NCI-H82 (cell line): ENCODE measurements around the gene SSPN.

Experiments
- DNase-seq: peaks from one replicate; lab custom pipeline; 2025; lab: John Stamatoyannopoulos, UW

The SSPN gene

GRCh38 chr12:26187014-26187798 lies 8.2 kb upstream of the SSPN start:
- no peak for DNase-seq

DNA sequence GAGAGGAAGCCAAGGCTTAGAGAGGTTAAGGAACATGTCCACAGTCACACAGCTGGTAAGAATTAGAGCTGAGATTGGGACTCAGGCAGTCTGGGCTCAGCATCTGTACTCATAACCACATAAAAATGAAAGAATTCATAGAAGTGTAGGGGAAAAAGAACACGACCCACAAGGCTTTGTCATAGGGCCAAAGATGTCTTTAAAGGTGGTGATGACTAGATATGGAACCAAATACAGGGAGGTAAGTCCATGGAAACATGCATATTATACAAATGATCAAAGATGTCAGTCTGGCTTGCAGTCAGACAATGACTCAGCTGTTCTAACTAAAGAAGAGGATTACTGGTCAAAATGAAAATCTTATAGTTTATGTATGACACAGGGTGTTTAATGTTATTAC lies 7.2 kb upstream of the SSPN start:
- DNase-seq: no peak

DNA sequence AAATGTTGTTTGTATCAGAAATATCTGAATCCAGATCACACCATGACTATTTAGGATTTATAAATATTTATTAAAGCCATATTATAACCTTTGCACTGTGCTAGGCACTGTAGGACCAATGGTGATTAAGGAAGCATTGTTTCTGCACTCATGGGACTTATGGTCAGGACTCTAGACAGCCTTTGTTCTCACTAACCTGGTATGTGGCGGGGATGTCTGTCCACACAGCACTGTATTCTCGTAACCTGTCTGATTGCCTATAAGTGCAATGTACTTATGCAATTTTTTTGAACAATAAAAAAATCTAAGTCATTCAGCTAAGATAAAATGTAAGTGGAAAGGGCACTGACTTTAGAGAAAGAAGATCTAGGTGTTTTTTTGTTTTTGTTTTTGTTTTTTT lies 6.7 kb upstream of the SSPN start:
- no peak for DNase-seq

DNA sequence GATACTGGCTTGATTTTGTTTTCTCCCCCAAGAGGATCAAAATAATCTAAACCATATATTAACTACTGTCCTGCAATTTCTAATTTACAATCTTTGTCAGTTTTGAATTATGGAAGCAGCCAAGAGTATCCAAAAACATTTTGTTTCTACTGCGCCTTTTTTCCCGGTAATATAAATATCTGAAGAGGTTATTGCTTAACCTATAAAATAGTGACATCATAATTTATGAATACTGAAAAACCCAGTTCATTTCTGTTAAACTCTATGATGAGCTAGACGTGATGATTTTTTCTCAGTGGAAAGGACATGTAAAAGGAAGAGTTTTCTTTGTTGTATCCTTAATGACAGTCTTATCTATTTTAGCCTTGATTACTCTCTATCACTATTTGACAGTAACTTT lies 3.2 kb upstream of the SSPN start:
- no peak for DNase-seq

- no peak for DNase-seq
Measured at GRCh38 chr12:26193539-26193938, 1.8 kb upstream of the SSPN start.

DNA sequence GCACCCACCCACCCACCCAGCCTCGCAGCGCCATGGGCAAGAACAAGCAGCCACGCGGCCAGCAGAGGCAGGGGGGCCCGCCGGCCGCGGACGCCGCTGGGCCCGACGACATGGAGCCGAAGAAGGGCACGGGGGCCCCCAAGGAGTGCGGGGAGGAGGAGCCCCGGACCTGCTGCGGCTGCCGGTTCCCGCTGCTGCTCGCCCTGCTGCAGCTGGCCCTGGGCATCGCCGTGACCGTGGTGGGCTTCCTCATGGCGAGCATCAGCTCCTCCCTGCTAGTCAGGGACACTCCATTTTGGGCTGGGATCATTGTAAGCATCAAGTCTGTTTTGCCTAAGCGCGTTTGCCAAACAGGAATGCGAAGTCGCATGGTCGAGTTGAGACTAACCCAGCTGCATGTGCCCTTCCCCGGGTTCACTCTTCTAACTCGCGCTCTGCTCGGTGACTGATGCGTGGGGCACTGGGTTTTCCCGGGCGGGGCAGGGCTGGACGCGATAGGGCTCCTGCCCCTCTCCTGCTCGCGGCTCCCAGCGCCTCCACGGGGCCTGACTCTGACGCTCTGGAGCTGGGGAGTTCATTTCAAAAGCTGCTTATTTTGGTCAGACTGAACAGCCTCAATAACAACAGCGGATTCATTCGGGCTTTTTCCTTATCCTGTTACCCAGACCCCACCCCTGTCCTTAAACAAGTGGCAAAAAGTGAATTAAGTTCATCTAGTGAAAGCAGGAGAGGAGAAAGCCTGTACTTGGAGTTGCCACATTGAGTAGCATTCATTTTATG lies 458 bp downstream of the SSPN start:
- DNase-seq: peak; percentile 51

GRCh38 chr12:26196421-26196716 lies 996 bp downstream of the SSPN start:
- DNase-seq: peak; percentile 40

DNA sequence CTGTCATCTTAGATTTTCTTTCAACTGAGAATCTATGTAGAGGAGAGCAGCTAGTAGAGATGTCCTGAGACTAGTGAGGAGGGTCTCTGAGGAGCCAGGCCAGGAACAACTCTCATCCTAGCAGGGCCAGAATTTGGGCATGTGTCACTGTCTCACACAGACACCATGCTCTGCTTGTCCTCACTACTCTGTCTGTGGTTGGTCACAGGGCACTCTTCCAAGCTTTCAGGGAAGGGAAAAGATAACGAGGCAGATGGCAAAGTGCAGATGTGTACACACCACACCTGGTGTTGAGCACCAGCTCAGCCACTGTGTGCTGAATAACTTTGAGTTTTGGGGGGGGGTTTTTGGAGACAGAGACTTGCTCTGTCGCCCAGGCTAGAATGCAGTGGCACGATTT lies 2.5 kb downstream of the SSPN start:
- DNase-seq: peak; percentile 13

GRCh38 chr12:26198742-26199141 lies 3.4 kb downstream of the SSPN start:
- no peak for DNase-seq

GRCh38 chr12:26203167-26203780 lies 7.9 kb downstream of the SSPN start:
- no peak for DNase-seq

DNA sequence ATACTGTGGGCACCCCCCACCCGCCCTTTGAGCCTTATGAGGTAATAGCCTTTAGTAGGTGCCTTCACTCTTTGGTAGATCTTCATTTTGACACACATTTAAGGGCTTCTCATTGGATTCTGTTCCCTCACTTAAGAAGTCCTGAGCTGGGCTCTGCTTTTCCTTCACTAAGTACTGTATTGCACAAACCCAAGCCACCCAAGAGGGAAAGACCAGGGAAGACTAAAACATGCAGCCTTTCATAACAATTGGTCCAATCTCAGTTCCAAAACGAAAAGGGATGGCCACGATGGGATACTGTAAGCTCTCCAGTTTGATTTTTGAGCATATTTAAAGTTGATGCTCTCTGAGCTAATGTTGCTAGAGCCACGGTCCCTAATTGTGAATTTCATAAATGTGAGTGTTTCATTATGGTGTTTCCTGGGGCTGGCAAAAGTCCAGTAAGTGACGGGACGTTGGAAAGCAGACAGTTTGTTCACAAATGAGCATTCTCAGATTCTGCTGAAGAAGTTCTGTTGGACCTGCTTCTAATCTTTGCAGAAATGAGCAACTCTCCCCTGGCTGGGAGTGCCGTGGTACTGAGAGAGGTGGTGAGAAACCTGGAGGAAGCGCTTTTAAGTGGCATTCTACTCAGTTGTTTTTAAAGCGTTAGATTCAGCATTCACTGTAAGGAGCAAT lies 9.4 kb downstream of the SSPN start:
- no peak for DNase-seq

DNA sequence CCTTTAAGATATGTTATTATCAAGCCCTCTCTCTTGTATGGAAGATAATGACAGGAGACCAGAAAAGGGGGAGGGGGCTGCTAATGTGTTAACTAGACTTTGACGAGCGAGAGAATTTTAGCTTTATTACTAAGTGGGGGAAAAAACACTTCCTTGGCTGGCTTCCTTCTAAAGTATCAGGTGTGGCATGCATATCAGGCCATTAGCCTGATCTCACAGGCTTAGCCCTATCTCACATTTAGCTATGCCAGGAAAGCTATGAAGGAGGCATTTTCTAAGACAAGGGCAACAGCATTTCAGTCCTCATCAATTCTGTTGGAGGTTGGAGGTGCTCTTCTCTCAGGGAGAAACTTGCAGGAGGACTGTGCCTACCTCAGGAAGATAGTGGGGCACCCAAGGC lies 9.9 kb downstream of the SSPN start:
- no peak for DNase-seq

GRCh38 chr12:26205941-26206340 lies 10.6 kb downstream of the SSPN start:
- no peak for DNase-seq

GRCh38 chr12:26211331-26211730 lies 16.0 kb downstream of the SSPN start:
- DNase-seq: no peak

DNA sequence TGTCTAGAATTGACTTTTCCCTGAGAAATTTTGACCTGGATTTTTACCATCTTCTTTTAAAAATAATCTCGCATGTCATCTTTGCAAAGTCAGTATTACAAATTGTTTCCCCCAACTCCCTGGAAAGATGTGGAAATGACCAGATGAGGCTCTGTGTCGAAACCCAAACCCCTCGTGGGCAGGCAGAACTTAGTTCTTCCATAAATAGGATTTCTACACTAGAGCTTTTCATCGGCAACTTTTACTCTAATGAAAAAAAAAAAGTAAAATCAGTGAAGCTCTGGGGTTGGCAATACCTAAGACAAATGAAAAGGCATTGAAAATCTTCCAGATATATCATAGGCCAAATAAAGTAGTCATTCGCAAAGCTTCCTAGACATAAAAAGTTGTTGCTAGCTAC lies 17.0 kb downstream of the SSPN start:
- DNase-seq: no peak

DNA sequence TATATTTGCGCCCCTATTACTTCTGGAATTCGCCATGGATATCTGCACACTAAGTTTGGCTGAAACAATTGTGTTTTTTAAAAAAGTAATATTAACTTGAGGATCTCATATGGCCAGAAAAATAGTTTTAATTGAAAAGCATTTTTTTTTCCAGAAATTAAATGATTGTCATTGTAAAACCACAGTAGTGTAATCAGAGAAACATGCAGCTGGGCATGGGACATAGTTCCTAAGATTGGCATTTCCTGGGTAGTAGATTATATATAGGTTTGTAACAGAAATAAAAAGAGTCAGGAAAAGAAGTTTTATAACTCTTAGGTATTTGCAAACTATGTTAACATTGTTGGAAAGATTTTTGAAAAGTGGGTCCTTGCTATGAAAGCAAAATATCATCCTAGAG lies 17.6 kb downstream of the SSPN start:
- no peak for DNase-seq

DNA sequence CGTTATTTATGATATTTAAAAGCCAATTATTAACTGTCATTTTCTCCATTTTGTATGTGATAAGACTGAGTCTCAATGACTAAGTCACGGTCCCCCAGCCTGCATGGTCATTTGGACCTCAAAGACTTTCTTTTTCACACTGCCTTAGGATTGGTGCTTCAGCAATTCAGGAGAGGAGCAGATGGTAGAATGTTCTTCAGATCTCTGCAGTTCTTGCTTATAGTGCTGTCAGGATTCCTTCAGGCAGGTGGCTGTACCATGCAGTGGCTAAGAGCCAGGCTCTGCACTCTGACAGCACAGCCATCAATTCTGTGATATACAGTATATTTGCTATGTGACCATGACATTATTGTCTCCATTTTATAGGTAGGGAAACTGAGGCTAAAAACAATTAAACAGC lies 18.7 kb downstream of the SSPN start:
- DNase-seq: no peak

DNA sequence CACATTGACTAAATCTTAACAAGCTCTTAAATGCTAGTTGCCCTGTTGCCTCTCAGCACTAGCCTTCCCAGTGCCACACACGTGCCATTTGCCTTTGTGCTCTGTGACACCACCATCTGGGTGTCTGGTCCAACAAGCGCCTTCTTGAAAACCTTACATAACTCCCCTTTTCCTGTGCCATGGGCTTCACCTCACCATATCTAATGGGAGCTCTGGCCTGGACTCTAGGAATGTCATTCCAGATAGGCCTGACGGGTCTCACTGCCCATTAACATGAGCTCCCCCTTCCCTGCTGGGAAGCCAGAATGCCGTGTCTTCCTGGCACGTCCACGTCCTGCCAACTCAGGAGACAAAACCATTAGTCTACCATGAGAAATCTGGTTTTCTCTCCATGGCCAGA lies 24.4 kb downstream of the SSPN start:
- no peak for DNase-seq

DNA sequence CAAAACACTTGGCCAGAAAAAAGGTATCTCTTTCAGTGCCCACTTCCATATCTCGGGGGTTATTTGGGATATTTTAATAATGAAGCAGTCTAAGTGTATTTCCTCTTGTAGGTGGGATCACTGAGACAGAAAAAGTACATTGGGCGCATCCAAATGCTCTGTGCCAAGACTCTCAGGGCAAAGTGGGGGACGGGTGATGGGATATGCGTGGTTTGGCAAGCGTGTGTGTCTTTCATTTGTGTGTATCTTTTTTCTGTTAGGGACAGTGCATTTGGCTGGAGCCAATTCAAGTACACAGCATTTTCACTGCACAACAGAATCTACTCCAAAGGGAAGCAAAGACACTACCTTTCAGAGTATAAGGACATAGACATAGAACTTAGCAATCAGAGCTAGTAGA lies 29.3 kb downstream of the SSPN start:
- no peak for DNase-seq

GRCh38 chr12:26226122-26226521 lies 30.7 kb downstream of the SSPN start:
- no peak for DNase-seq

DNA sequence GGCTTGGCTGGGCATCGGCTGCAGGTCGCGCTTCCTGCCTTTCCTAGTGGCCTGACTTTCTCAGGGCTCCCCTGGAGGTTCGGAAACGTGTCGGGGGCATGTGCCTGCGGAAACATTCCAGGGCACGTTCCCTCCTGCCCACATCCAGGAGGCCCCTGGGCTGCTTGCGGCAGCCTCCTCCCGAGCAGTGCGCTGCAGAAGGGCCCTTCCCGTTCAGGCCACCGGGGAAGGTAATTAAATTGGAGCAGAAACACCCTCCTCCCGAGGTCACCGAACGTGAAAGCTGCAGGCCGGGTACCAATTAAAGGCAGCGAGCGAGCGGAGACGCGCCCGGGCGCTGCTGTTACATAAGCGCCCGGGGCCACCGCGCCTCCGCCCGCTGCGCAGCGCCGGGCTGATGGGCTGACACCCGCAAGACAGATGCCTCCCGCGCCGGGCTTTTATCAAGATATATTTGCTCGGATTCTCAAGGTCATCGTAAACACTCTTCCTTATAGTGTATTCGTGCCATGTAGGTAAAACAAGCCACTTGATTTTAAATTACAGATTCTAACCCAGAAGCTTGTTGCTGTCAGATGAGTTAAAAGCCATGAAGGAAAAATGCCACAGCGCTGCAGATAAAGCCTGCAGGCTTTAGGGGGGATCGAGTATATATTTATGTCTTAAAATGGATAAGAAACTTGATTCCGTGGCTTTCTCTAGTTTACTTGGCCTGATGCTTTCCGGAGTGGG lies 31.4 kb downstream of the SSPN start:
- peak; percentile 59 for DNase-seq

GRCh38 chr12:26227361-26227745 lies 32.0 kb downstream of the SSPN start:
- no peak for DNase-seq
